Stimulated activated CD4-positive, alpha-beta T cell treated with anti-CD3 and anti-CD28 coated beads, TNF-alpha, amount 100 ng/mL, for 4 hours (primary cell): ENCODE data around the gene ZBTB1.
A peak's percentile ranks its signal among the peaks of the same experiment; 100 is the strongest.
"Not testable (repeated sequence)": the region's sequence is repeated elsewhere in the genome, so short reads cannot be mapped to it uniquely, and the experiment has no call there.

ENCODE experiments used
- DNase-seq, 3 experiments: peaks; one replicate each; pipeline ENCODE4 v3.0.0-alpha.2; 2020; ENCODE audit warnings: low read depth in 3 of 3

ZBTB1 gene

GRCh38 chr14:64525354-64525753 is 20.8 kb downstream of the ZBTB1 start:
- no peak for DNase-seq

GRCh38 chr14:64531567-64531966 is 27.0 kb downstream of the ZBTB1 start:
- DNase-seq = no peak

DNA sequence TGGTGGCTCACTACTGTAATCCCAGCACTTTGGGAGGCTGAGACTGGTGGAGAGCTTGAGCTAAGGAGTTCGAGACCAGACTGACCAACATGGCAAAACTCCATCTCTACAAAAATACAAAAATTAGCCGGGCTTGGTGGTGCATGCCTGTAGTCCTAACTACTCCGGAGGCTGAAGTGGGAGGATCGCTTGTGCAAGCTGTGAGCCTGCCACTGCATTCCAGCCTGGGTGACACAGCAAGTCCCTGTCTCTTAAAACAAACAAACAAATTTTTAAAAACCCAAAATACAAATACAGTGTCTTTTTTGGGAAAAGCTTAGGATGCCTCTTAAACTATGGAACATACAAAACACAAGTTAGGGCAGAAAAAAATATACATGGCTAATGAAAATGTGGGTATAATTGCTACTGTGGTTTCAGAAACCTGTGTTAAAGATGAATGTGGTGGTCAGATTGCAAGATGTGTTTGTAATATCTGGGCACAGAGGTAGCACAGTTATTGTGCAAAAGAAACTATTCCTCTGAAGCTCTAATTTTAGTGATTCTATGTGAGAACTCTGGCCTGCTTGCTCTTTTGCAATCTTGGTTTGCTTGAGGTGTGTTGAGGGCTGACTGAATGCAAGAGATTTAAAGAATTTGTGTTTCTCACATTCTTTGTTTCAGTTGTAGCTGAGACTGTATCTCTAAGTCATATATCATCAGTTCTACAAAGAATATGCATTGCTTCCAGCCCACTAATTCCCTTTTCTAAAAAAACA is 32.1 kb downstream of the ZBTB1 start:
- DNase-seq = no peak

DNA sequence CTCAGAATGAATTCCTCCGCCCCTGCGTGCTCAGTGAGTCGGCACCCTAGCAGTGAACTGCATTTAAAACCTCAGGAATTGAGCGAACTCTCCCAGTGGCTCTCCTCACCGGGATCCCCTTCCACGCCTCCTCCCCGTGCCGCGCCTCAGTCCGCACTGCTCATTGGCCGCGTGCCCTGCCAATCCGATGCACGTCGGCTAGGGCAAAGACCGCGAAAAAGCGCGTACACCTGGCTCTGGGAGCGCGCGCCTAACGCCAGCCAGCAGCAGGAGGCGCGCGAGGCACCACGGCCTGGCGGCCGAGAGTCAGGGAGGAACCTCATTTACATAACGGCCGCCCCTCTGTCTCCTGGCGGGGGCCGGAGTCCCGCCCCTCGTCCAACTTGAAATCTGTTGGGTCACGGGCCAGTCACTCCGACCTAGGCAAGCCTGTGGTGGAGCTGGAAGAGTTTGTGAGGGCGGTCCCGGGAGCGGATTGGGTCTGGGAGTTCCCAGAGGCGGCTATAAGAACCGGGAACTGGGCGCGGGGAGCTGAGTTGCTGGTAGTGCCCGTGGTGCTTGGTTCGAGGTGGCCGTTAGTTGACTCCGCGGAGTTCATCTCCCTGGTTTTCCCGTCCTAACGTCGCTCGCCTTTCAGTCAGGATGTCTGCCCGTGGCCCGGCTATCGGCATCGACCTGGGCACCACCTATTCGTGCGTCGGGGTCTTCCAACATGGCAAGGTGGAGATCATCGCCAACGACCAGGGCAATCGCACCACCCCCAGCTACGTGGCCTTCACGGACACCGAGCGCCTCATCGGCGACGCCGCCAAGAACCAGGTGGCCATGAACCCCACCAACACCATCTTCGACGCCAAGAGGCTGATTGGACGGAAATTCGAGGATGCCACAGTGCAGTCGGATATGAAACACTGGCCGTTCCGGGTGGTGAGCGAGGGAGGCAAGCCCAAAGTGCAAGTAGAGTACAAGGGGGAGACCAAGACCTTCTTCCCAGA is 35.9 kb downstream of the ZBTB1 start, which contains the start of gene HSPA2:
Gene HSPA2, plus strand, starts transcription at position 534 of the 995 bp plus-strand sequence. Its CDS starts 109 bp downstream, at position 643.
- DNase-seq = peak; percentile 86 to 89 (median 87)

- DNase-seq = no peak
Measured at GRCh38 chr14:64541261-64541971, 36.8 kb downstream of the ZBTB1 start.

DNA sequence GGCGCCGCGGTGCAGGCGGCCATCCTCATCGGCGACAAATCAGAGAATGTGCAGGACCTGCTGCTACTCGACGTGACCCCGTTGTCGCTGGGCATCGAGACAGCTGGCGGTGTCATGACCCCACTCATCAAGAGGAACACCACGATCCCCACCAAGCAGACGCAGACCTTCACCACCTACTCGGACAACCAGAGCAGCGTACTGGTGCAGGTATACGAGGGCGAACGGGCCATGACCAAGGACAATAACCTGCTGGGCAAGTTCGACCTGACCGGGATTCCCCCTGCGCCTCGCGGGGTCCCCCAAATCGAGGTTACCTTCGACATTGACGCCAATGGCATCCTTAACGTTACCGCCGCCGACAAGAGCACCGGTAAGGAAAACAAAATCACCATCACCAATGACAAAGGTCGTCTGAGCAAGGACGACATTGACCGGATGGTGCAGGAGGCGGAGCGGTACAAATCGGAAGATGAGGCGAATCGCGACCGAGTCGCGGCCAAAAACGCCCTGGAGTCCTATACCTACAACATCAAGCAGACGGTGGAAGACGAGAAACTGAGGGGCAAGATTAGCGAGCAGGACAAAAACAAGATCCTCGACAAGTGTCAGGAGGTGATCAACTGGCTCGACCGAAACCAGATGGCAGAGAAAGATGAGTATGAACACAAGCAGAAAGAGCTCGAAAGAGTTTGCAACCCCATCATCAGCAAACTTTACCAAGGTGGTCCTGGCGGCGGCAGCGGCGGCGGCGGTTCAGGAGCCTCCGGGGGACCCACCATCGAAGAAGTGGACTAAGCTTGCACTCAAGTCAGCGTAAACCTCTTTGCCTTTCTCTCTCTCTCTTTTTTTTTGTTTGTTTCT is 37.6 kb downstream of the ZBTB1 start:
- no peak for DNase-seq

GRCh38 chr14:64542836-64543201 is 38.2 kb downstream of the ZBTB1 start:
- DNase-seq = no peak

GRCh38 chr14:64544607-64545312 is 40.2 kb downstream of the ZBTB1 start:
- no peak for DNase-seq

DNA sequence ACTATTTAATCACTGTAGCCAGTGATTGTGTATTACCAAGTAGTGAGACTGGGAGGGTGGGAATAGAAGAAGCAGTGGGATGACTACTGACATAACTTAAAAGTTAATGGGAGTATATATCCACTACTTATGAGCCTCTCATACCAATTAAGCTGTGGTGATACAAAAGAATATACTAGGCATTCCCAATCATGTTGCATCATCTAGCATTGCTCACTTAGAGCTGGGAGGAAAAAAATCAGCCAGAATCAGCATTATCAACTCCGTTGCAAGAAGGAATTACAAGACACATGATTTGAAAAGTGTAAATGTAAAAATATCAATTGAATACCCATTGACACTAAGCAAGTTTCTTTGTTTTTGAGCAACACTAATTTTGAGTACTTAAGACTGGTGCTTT is 44.4 kb downstream of the ZBTB1 start:
- no peak for DNase-seq

GRCh38 chr14:64549791-64550620 is 45.4 kb downstream of the ZBTB1 start, which contains the start of gene PPP1R36:
TSS of gene PPP1R36 (plus strand) at chr14:64549961. CDS start at chr14:64549998, 37 bp downstream.
- DNase-seq = peak in 1 of 3 experiments; percentile 25

DNA sequence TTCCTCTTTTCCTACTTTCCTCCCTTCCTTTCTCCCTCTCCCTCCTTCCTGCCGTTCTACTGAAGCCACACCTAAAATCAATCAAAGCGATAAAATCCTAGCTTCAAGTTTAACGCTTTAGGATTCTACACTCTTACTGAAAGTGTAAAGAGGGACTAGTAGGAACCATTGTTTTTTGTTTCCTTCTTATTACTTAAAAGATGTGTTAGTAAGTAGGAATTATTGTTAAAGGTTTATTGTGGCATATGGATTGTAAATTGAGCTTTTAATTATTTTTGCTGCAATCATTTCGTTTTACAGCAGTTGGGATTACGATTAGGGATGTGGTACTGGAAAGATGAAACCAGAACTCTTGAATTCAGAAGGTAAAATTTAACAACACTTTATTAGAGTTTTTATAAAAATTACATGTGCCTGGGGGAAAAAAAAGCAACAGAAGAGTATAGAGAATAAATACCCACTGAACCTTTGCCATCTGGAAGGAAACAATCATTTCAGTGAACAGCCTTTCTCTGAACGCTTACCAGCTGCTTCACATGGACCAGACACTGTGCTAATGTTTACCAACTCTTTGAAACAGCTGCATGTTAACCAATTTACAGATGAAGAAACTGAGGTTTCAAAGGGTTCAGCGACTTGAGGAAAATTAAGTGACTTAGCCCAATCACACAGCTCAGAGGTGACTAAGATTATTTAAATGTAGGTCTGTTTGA is 46.2 kb downstream of the ZBTB1 start:
- no peak for DNase-seq

DNA sequence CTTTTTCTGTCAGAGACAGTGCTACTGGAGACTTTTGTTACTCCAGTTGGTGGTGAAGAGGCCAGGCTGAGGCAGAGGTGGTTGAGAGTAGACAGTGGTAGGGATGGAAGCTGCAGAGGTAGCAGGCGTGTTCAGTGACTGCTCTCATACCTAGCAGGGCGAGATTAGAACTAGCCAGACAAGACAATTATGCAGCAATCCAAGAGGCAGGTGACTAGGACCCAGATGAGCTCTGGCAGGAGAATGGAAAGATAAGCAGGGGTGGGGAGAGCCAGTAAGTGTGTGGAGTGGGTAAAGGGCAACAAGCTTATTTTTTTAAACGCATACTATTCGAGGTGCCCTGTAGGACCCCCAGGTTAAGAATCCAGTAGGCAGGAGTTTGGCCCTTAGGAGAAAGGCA is 50.0 kb downstream of the ZBTB1 start:
- DNase-seq = no peak

DNA sequence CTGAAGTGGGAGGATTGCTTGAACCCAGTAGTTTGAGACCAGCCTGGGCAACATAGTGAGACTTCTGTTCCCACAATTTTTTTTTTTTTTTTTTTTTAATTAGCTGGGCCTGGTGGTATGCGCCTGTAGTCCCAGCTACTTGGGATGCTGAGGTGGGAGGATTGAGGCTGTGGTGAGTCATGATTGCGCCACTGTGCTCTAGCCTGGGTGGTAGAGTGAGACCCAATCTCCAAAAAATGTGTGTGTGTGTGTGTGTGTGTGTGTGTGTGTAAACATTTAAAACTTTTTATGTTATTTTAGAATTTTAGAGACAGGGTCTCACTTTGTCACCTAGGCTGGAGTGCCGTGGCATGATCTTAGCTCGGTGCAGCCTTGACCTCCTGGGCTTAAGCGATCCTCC is 52.0 kb downstream of the ZBTB1 start:
- DNase-seq = no peak

DNA sequence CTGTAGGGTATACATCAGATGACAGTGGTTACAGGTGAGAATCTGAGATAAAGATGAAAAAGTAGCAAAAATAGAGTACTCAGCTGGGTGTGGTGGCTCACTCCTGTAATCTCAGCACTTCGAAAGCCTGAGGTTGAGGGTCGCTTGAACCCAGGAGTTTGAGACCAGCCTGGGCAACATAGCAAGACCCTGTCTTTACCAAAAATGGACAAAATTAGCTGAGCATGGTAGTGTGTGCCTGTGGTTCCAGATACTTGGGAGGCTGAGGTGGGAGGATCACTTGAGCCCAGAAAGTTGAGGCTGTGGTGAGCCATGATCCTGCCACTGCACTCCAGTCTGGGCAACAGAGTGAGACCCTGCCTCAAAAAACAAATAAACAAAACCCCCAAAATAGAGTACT is 53.6 kb downstream of the ZBTB1 start:
- DNase-seq = not testable (repeated sequence)

DNA sequence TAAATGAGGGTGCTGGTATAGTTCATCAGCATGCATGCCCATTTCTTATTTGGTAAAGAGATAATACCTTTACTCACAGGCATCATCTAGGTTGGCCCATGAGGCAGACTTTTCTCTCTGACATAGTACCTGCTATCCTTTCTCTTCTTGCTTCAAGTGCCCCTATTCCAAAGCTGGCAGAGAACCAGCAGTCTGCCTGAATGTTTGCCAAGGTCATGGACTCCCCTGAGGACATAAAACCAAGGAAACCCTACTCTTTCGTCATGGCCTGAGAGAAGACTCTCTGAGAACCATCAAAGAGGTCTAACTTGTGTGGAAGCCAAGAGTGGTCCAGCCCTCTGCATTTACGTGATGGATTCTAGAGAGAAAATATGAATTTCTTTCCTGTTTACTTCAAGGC is 57.1 kb downstream of the ZBTB1 start:
- no peak for DNase-seq

DNA sequence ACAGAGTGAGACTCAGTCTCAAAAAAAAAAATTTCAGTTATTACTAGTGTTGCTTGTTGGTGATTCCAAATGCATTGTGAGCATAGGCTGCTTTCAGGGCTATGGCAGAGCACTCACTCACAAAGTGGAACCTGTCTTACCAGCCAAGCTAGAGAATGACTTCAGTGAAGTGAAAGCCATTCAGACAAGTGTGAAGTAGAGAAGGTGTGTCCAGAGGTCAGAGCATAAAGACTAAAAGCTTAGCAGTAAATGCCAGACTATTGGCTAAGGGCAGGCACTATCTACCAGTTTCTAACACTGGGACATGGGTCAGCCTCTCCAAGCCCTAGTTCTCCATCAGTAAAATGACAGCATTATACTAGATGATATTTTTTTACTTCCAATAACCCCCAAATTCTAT is 57.9 kb downstream of the ZBTB1 start:
- DNase-seq = no peak

DNA sequence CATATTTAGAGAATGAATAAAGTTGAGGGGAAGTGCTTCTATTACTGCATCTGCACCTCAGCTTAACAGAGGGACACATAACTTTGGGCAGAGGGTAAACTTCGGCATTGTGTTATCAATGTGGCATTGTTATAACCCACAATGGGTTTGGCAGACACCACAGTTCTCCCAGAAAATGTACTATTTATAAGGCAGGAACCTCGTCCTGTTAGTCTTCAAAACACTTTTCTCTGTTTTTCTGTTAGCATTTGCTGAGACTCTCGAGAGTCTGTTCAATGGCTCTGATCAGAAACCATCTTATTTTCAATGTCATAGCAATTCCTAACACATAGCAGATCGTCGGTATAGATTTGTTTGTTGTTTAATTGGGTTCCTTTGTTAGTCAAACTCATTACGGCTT is 59.1 kb downstream of the ZBTB1 start:
- DNase-seq = no peak

DNA sequence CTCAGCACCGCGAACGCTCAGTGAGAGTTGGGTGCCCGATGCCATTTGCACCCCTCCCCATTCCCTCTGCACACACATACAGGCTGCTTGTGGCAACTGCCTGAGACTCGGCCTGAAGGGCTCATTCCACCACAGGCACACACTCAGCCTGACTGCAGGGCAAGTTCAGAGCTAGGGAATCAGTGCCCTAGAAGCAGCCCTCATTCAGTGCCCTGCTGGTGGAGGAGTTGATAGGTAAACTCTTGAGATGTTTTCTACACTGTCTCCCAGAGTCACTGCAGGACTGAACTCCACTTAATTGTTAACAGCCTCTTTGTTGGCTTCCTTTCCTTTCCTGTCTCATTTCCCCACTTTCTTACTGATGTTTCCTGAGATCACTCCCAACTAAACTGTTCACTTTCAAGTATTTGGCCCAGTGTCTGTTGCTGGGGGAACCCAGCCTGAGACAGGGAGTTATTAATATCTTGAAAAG is 62.1 kb downstream of the ZBTB1 start:
- no peak for DNase-seq
